Osteoblast (primary cell): ENCODE results near the gene STRN3. TPM values are rescaled to one million over a fixed set of nuclear protein-coding genes. Genes with fewer than 3 reads are reported as not detected.

Experiments used
- DNase-seq: peaks from one replicate; pipeline ENCODE4 v3.0.0; 2011; ENCODE audit warnings: low spot score, mixed read lengths; ENCODE audit not compliant: insufficient read length; ENCODE audit errors: missing footprints
- H2AFZ ChIP-seq: 2 replicates; pipeline ENCODE4 v1.6.0; 2011; ENCODE audit warnings: mild to moderate bottlenecking, low read length
- H3K27ac ChIP-seq: 2 replicates; pipeline ENCODE4 v1.5.1; 2011; ENCODE audit warnings: mild to moderate bottlenecking, low read depth, low read length, moderate library complexity
- H3K27me3 ChIP-seq: 2 replicates; pipeline ENCODE4 v1.6.0; 2012; ENCODE audit warnings: mild to moderate bottlenecking, control low read depth, inconsistent platforms, low read length, moderate library complexity; ENCODE audit not compliant: insufficient read depth
- H3K36me3 ChIP-seq: 2 replicates; pipeline ENCODE4 v1.5.1; 2011; ENCODE audit warnings: mild to moderate bottlenecking, low read length, control low read depth, moderate library complexity; ENCODE audit not compliant: insufficient read depth
- H3K4me1 ChIP-seq: 2 replicates; pipeline ENCODE4 v1.5.1; 2011; ENCODE audit warnings: mild to moderate bottlenecking, low read length, control low read depth, moderate library complexity; ENCODE audit not compliant: insufficient read depth
- H3K4me2 ChIP-seq: 2 replicates; pipeline ENCODE4 v1.6.0; 2011; ENCODE audit warnings: mild to moderate bottlenecking, low read length; ENCODE audit not compliant: insufficient read depth
- H3K4me3 ChIP-seq: fragments of 200-600 bp; sonication (generic); 3 replicates; pipeline ENCODE4 v1.5.1; 2012; ENCODE audit warnings: mild to moderate bottlenecking, low read length, inconsistent platforms; ENCODE audit not compliant: insufficient read depth
- H3K79me2 ChIP-seq: 2 replicates; pipeline ENCODE4 v1.6.0; 2012; ENCODE audit warnings: mild to moderate bottlenecking, low read length, control low read depth, inconsistent platforms; ENCODE audit not compliant: insufficient read depth
- H3K9me3 ChIP-seq: 2 replicates; pipeline ENCODE4 v1.5.1; 2011; ENCODE audit warnings: low read depth, low read length, control low read depth
- H4K20me1 ChIP-seq: 2 replicates; pipeline ENCODE4 v1.6.0; 2012; ENCODE audit warnings: mild to moderate bottlenecking, low read length, control low read depth; ENCODE audit not compliant: insufficient read depth
- total RNA-seq: library from RNA; depleted of rRNA; stranded (reverse); fragments of >200 nt; gene quantifications from 2 replicates; pipeline ENCODE4 v1.2.3, GENCODE V29; 2012
- TF ChIP-seq, protein P1 (sequence below): IDR thresholded peaks from 2 replicates; pipeline ENCODE4 v1.5.1; 2011; ENCODE audit warnings: mild to moderate bottlenecking, low read depth, low read length, moderate library complexity; ENCODE audit errors: extremely low read depth

Gene STRN3
- total RNA-seq, 1 donor, result 55.7 TPM

DNA sequence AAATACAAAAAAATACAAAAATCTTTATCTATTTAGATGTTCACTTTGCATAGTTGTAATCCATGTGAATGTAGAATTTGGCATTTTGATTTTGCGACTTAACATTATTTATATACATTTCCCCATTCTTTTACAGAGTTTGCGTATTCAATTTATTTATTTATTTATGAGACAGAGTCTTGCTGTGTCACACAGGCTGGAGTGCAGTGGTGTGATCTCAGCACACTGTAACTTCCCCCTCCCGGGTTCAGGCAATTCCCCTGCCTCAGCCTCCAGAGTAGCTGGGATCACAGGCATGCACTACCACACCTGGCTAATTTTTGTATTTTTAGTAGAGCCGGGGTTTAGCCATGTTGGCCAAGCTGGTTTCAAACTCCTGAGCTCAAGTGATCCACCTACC is 25.3 kb upstream of the STRN3 start:
- no peak for DNase-seq
- Histone ChIP-seq H3K79me2 (no peaks in the 10 kb centered on the region), H4K20me1 (no peaks in the 10 kb centered on the region), H3K4me1 (peaks cover 2% of the 10 kb centered on the region), H3K4me2 (no peak overlapping the region), H3K36me3 (no peaks in the 10 kb centered on the region), H3K27ac (no peak overlapping the region), H3K27me3 (no peaks in the 10 kb centered on the region), H3K4me3 (no peak overlapping the region), H3K9me3 (no peaks in the 10 kb centered on the region), H2AFZ (no peak overlapping the region)
- TF ChIP-seq, protein P1, sequence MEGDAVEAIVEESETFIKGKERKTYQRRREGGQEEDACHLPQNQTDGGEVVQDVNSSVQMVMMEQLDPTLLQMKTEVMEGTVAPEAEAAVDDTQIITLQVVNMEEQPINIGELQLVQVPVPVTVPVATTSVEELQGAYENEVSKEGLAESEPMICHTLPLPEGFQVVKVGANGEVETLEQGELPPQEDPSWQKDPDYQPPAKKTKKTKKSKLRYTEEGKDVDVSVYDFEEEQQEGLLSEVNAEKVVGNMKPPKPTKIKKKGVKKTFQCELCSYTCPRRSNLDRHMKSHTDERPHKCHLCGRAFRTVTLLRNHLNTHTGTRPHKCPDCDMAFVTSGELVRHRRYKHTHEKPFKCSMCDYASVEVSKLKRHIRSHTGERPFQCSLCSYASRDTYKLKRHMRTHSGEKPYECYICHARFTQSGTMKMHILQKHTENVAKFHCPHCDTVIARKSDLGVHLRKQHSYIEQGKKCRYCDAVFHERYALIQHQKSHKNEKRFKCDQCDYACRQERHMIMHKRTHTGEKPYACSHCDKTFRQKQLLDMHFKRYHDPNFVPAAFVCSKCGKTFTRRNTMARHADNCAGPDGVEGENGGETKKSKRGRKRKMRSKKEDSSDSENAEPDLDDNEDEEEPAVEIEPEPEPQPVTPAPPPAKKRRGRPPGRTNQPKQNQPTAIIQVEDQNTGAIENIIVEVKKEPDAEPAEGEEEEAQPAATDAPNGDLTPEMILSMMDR, result no peak

DNA sequence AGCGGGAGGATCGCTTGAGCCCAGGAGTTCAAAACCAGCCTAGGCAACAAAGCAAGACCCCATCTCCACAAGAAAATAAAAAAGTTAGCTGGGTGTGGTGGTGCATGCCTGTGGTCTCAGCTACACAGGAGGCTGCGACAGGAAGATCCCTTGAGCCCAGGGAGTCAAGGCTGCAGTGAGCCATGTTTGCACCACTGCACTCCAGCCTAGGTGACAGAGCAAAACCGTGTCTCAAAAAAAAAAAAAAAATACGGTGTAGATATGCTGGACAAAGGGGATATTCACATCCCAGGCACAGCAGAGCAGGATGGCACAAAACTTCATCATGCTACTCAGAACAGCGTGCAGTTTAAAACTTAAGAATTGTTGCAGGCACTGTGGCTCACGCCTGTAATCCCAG is 24.8 kb upstream of the STRN3 start:
- Histone ChIP-seq H3K36me3 (no peaks in the 10 kb centered on the region), H3K27me3 (no peaks in the 10 kb centered on the region), H3K79me2 (no peaks in the 10 kb centered on the region), H3K4me1 (peaks cover 2% of the 10 kb centered on the region), H4K20me1 (no peaks in the 10 kb centered on the region), H2AFZ (no peak overlapping the region), H3K4me3 (no peak overlapping the region), H3K4me2 (no peak overlapping the region), H3K27ac (no peak overlapping the region), H3K9me3 (no peaks in the 10 kb centered on the region)
- TF ChIP-seq, protein P1, result no peak
- no peak for DNase-seq

DNA sequence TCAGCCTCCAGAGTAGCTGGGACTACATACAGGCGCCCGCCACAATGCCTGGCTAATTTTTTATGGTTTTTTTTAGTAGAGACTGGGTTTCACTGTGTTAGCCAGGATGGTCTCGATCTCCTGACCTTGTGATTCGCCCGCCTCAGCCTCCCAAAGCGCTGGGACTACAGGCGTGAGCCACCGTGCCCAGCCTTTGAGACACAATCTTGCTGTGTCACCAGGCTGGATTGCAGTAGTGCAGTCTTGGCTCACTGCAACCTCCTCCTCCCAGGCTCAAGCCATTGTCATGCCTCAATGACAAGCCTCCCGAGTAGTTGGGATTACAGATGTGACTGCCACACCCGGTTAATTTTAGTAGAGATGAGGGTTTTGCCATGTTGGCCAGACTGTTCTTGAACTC is 21.3 kb upstream of the STRN3 start:
- no peaks in the 10 kb centered on the region for H3K4me1 ChIP-seq
- no peaks in the 10 kb centered on the region for H3K9me3 ChIP-seq
- H3K36me3 ChIP-seq, result no peaks in the 10 kb centered on the region
- H3K27me3 ChIP-seq, result no peaks in the 10 kb centered on the region
- H3K27ac ChIP-seq, result no peak overlapping the region
- H3K4me3 ChIP-seq, result no peak overlapping the region
- no peak overlapping the region for H3K4me2 ChIP-seq
- TF ChIP-seq, protein P1, result no peak
- H2AFZ ChIP-seq, result no peak overlapping the region
- H4K20me1 ChIP-seq, result no peaks in the 10 kb centered on the region
- DNase-seq, result no peak
- no peaks in the 10 kb centered on the region for H3K79me2 ChIP-seq

DNA sequence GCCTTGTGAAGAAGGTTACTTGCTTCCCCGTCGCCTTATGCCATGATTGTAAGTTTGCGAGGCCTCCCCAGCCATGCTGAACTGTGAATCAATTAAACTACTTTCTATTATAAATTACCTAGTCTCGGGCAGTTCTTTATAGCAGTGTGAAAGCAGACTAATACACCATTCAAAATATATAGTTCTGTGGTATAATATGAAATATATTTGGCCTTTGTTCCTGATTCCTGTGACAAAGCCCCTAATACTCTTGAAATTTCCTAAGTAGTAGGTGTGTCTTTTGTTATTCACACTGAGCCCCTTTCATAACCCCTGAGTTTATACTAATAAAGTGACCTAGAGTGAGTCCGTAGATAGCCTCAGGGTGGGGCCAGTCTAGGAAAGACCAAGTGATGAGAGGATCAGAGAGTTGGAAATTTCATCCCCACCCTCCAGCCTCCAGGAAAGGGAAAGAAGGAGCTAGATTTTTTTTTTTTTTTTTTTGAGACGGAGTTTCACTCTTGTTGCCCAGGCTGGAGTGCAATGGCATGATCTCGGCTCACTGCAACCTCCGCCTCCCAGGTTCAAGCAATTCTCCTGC is 19.4 kb upstream of the STRN3 start:
- Histone ChIP-seq H3K4me2 (no peak overlapping the region), H3K9me3 (no peaks in the 10 kb centered on the region), H3K27me3 (no peaks in the 10 kb centered on the region), H4K20me1 (no peaks in the 10 kb centered on the region), H3K4me3 (no peak overlapping the region), H3K79me2 (no peaks in the 10 kb centered on the region), H3K27ac (no peak overlapping the region), H3K36me3 (no peaks in the 10 kb centered on the region), H2AFZ (no peak overlapping the region), H3K4me1 (no peaks in the 10 kb centered on the region)
- DNase-seq, result no peak
- TF ChIP-seq, protein P1, result no peak
